Transverse colon (tissue), 4 donors: Measurements from ENCODE around the gene DTNBP1. TPM values are rescaled to one million over a fixed set of nuclear protein-coding genes. Genes with fewer than 3 reads are reported as not detected.

Experiments used
- DNase-seq: peaks from one replicate; pipeline ENCODE4 v3.0.0-alpha.2; 2019
- H3K27ac ChIP-seq, 4 donors: fragments of 200-600 bp; sonication (generic); 2 replicates each; pipeline ENCODE4 v1.5.1; 2016 to 2018; ENCODE audit warnings: inconsistent platforms in 4 of 4
- H3K27me3 ChIP-seq: fragments of 200-600 bp; sonication (generic); 2 replicates; pipeline ENCODE4 v1.5.1; 2017; ENCODE audit warnings: inconsistent platforms
- H3K36me3 ChIP-seq, 4 donors: fragments of 200-600 bp; sonication (generic); 2 replicates each; pipeline ENCODE4 v1.5.1; 2017 to 2019; ENCODE audit warnings: inconsistent platforms in 4 of 4
- H3K4me1 ChIP-seq, 4 donors: fragments of 200-600 bp; sonication (generic); 2 replicates each; pipeline ENCODE4 v1.5.1; 2017 to 2020; ENCODE audit warnings: inconsistent platforms in 4 of 4
- H3K4me3 ChIP-seq, 4 donors: fragments of 200-600 bp; sonication (generic); 1 replicate in 1 of 4; 2 replicates in 3 of 4; pipeline versions ENCODE4 v1.5.1 to v1.6.1; 2017 to 2019; ENCODE audit warnings: inconsistent platforms in 4 of 4
- H3K9me3 ChIP-seq, 2 donors: fragments of 200-600 bp; sonication (generic); 2 replicates each; pipeline ENCODE4 v1.5.1; 2017 to 2019; ENCODE audit warnings: inconsistent platforms in 2 of 2
- EP300 ChIP-seq: sonication (generic); formaldehyde crosslinking; IDR thresholded peaks from one replicate; pipeline ENCODE4 v1.6.1; 2017; ENCODE audit warnings: antibody characterized with exemption, low read depth
- POLR2A ChIP-seq: fragments of 450-650 bp; IDR thresholded peaks from one replicate; pipeline ENCODE4 v1.6.1; 2016; ENCODE audit warnings: antibody characterized with exemption, mild to moderate bottlenecking, moderate library complexity
- POLR2AphosphoS5 ChIP-seq, 3 donors: sonication (generic); formaldehyde crosslinking; IDR thresholded peaks; one replicate each; pipeline ENCODE4 v1.6.1; 2016; ENCODE audit warnings: antibody characterized with exemption in 3 of 3
- WGBS, 2 donors: methylation state at CpG; one replicate each; pipeline ENCODE4 v1.1.5; 2018; ENCODE audit warnings: low coverage in 1 of 2; 5-methylcytosine and 5-hydroxymethylcytosine counted together
- in situ Hi-C, 4 donors: fragments of 200-750 bp; cut with MboI; loops; one replicate each; pipeline versions ENCODE4 v1.15.0 to v1.15.1; 2017; ENCODE audit warnings: low sequenced_read_pairs in 3 of 4, low pct_ligation_motif_present in 1 of 4, low pct_unique_long_range_greater_than_20kb in 1 of 4
- intact Hi-C: fragments of 100-400 bp; cut with DNase I; formaldehyde crosslinking; loops from one replicate; pipeline ENCODE4 v1.15.1; 2023; ENCODE audit warnings: low total_unique reads
- total RNA-seq, 4 donors: library from RNA; depleted of rRNA; stranded (reverse); fragments of >200 nt; gene quantifications; one replicate each; pipeline ENCODE4 v1.1.0, GENCODE V29; 2016
- TF ChIP-seq, protein P1 (sequence below), 5 experiments: fragments of 200-600 bp in 3 of 5; fragments of 450-650 bp in 2 of 5; sonication (generic) in 3 of 5; IDR thresholded peaks; 1 replicate in 2 of 5; 2 replicates in 3 of 5; pipeline ENCODE4 v1.5.1; 2016 to 2017; ENCODE audit warnings: antibody characterized with exemption in 5 of 5, inconsistent platforms in 3 of 5, mild to moderate bottlenecking in 2 of 5, moderate library complexity in 1 of 5

DTNBP1 gene
- total RNA-seq, 4 donors from 2014 or later: 6.0 to 20.3 (median 16.0) TPM

DNA sequence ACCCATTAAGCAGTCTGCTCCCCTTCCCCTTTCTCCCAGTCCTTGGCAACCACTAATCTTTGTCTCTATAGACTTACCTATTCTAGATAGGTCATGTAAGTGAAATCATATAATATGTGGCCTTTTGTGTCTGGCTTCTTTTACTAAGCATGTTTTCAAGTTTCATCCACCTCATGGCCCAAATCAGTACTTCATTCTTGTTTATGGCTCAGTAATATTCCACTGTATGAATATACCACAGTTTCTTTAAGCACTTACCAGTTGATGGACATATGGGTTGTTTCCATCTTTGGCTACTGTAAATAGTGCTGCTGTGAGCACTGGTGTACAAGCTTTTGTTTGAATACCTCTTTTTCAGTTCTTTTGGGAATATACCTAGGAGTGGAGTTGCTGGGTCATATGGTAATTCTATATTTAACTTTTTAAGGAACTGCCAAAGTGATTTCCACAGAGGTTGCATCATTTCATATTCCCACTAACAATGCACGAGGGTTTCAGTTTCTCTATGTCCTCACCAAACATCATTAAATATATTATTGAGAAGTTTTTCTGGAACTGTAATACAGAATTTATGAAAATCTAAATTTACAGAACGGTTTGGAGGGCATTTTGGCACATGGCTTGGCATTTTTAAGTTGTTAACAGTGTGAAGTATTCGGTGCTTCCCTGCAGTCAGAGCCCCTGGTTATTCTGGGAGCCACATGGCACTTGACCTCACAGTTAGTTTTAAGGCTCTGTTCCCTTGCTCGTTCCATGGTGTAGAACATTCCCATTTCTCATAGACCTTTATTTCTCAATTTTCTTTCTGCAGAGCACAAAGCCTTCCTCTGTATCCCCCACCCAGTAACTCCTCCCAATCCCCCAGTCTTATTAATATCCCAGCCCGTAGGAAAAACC is 27.0 kb upstream of the DTNBP1 start:
- Histone ChIP-seq H3K4me1 (peaks cover 0 to 13% (median 5%) of the 10 kb centered on the region in 4 donors), H3K9me3 (no peaks in the 10 kb centered on the region), H3K27me3 (no peaks in the 10 kb centered on the region), H3K36me3 (no peaks in the 10 kb centered on the region), H3K4me3 (no peak overlapping the region), H3K27ac (peak overlapping the region; percentile 13 to 59 (median 44))
- in situ Hi-C loops (loop anchor here (5.0 to 10.0 kb wide), 3 partner anchors 495 to 515 kb away; no protein-coding TSS in a partner anchor), intact Hi-C loops (loop anchor here (5.0 kb wide), 1 partner anchor 517 kb away; no protein-coding TSS in a partner anchor)
- no peak for TF ChIP-seq EP300
- no peak for TF ChIP-seq POLR2A
- TF ChIP-seq, protein P1, sequence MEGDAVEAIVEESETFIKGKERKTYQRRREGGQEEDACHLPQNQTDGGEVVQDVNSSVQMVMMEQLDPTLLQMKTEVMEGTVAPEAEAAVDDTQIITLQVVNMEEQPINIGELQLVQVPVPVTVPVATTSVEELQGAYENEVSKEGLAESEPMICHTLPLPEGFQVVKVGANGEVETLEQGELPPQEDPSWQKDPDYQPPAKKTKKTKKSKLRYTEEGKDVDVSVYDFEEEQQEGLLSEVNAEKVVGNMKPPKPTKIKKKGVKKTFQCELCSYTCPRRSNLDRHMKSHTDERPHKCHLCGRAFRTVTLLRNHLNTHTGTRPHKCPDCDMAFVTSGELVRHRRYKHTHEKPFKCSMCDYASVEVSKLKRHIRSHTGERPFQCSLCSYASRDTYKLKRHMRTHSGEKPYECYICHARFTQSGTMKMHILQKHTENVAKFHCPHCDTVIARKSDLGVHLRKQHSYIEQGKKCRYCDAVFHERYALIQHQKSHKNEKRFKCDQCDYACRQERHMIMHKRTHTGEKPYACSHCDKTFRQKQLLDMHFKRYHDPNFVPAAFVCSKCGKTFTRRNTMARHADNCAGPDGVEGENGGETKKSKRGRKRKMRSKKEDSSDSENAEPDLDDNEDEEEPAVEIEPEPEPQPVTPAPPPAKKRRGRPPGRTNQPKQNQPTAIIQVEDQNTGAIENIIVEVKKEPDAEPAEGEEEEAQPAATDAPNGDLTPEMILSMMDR (IDR thresholded peaks at IDR 0.05): no peak
- TF ChIP-seq POLR2AphosphoS5 (IDR thresholded peaks at IDR 0.05): no peak
- 56 to 57% methylated on average over 4 to 5 of the region's 5 CpGs for WGBS, 2 donors
- no peak for DNase-seq

DNA sequence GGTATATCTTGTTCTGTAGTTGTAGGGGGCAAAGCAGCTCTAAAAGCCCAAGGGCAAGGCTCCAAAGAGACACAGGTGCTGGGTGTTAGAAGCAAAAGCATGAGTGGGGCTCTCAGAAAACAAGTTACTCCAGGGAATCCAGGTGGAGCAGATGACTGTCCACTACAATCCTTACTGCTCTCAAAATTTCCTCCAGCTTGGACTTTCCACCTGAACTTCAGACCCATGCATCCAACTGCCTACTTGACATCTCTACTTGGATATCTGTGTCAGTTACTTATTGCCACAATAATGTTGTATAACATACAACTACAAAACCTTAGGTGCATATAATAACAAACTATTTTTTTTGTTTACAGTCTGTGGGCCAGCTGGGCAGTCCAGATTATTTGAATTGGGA is 22.8 kb upstream of the DTNBP1 start:
- H3K36me3 ChIP-seq: no peaks in the 10 kb centered on the region
- no peaks in the 10 kb centered on the region for H3K27me3 ChIP-seq
- intact Hi-C loops (no loop called here), in situ Hi-C loops (no loop called here)
- no peak for DNase-seq
- H3K4me3 ChIP-seq: no peak overlapping the region
- no peak overlapping the region for H3K27ac ChIP-seq
- no peak for TF ChIP-seq POLR2AphosphoS5 (IDR thresholded peaks at IDR 0.05)
- no peak for TF ChIP-seq EP300
- TF ChIP-seq, protein P1 (IDR thresholded peaks at IDR 0.05): no peak
- TF ChIP-seq POLR2A: no peak
- H3K9me3 ChIP-seq: no peaks in the 10 kb centered on the region
- peaks cover 0 to 26% (median 9%) of the 10 kb centered on the region in 4 donors for H3K4me1 ChIP-seq

DNA sequence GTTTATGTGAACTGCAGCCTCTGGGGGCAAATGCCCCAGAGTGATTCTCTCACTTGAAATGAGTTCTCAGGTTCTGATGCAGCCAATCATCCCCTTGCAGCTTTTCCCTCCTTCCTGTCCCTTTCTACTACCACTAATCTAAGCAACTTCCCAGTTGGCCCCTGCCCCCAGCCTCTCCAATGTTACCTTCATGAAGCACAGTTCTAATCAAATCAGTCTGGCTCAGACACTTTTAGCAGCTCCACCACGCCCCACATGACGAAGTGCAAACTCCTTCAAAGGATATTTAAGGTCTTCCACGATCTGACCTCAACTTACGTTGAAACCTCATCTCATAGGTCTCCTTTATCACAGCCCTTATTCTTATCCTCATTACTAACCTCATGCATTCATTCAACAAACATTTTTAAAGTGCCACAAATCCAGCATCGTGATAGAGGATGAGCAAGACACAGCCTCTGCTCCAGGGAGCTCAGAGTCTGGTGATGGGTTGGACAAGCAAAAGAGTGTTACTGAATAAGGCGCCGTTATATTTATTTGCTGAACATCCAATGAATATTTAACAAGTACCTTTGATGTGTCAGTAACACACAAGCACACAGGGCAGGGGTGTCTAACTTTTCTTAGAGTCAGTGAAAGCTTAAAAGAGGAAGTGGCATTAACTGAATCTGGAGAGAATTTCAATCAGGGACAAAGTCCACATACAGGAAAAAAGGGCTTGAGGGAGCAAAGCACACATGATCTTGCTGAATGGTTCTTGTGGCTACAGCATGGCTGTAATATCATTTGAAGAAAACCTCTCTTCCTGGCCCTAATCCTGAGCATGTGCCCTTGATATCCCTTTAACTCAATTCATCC is 20.4 kb upstream of the DTNBP1 start:
- DNase-seq: peak; percentile 24
- no peaks in the 10 kb centered on the region for H3K27me3 ChIP-seq
- peak overlapping the region in 1 of 4 donors; percentile 7 for H3K27ac ChIP-seq
- intact Hi-C loops (no loop called here), in situ Hi-C loops (no loop called here)
- peaks cover 0 to 19% (median 7%) of the 10 kb centered on the region in 4 donors for H3K4me1 ChIP-seq
- WGBS, 2 donors: 50 to 57% methylated on average over 7 of the region's 7 CpGs
- no peak overlapping the region for H3K4me3 ChIP-seq
- H3K36me3 ChIP-seq: no peaks in the 10 kb centered on the region
- TF ChIP-seq POLR2AphosphoS5 (IDR thresholded peaks at IDR 0.05) (no peak), POLR2A (no peak)
- no peaks in the 10 kb centered on the region for H3K9me3 ChIP-seq

DNA sequence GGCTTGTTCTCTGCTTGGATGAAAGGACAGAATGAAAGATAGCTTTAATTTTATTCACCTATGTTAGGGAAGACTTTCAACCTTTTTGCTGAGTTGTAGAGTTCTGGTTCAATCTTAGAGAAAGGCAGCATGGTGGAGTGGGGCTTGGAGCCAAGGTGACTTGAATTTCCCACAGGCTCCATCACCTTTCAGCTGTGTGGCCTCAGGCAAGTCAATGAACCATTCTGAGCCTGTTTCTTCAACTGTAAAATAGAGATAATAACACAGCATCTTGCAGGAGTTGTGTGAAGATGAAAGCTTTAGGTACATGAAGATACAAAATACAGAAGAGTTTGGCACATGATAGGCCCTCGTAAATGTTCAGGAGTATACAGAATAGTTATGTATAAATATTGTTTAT is 19.1 kb upstream of the DTNBP1 start:
- no peak overlapping the region for H3K27ac ChIP-seq
- no peak for DNase-seq
- H3K4me1 ChIP-seq: peaks cover 0 to 19% (median 7%) of the 10 kb centered on the region in 4 donors
- no peaks in the 10 kb centered on the region for H3K36me3 ChIP-seq
- no peak for TF ChIP-seq POLR2A
- TF ChIP-seq POLR2AphosphoS5 (IDR thresholded peaks at IDR 0.05): no peak
- TF ChIP-seq, protein P1 (IDR thresholded peaks at IDR 0.05): no peak
- TF ChIP-seq EP300: no peak
- intact Hi-C loops (no loop called here), in situ Hi-C loops (no loop called here)
- H3K4me3 ChIP-seq: no peak overlapping the region
- no peaks in the 10 kb centered on the region for H3K27me3 ChIP-seq
- WGBS, 2 donors: 83% methylated on average over 1 of the region's 1 CpG; no CpG with 5 or more reads in 1 of the 2 donors
- no peaks in the 10 kb centered on the region for H3K9me3 ChIP-seq
